Measurements from ENCODE around the gene STXBP6.

STXBP6 gene

GRCh38 chr14:25011095-25011494 lies 38.9 kb downstream of the STXBP6 start:
- DNase-seq: no peak

- no peak for DNase-seq
Observed at GRCh38 chr14:25010471-25010870, 39.5 kb downstream of the STXBP6 start.

- DNase-seq: no peak
Observed at GRCh38 chr14:25009891-25010290, 40.1 kb downstream of the STXBP6 start.

- no peak for DNase-seq
Observed at GRCh38 chr14:25007832-25008231, 42.1 kb downstream of the STXBP6 start.

- no peak for DNase-seq
Observed at GRCh38 chr14:25006961-25007795, 42.8 kb downstream of the STXBP6 start.

- DNase-seq: no peak
Observed at GRCh38 chr14:25006031-25006430, 43.9 kb downstream of the STXBP6 start.

GRCh38 chr14:25004389-25004809 lies 45.5 kb downstream of the STXBP6 start:
- no peak for DNase-seq

GRCh38 chr14:25003537-25003936 lies 46.4 kb downstream of the STXBP6 start:
- DNase-seq: no peak

- DNase-seq: no peak
Observed at GRCh38 chr14:25001601-25002000, 48.3 kb downstream of the STXBP6 start.

- DNase-seq: no peak
Observed at GRCh38 chr14:25001156-25001555, 48.8 kb downstream of the STXBP6 start.

- DNase-seq: no peak
Observed at GRCh38 chr14:24999157-24999556, 50.8 kb downstream of the STXBP6 start.

GRCh38 chr14:24996930-24997725 lies 52.8 kb downstream of the STXBP6 start:
- DNase-seq: no peak

- DNase-seq: no peak
Observed at GRCh38 chr14:24995016-24995415, 54.9 kb downstream of the STXBP6 start.

GRCh38 chr14:24993631-24994030 lies 56.3 kb downstream of the STXBP6 start:
- DNase-seq: no peak

GRCh38 chr14:24992624-24993360 lies 57.2 kb downstream of the STXBP6 start:
- no peak for DNase-seq

GRCh38 chr14:24991821-24992220 lies 58.1 kb downstream of the STXBP6 start:
- no peak for DNase-seq

- DNase-seq: no peak
Observed at GRCh38 chr14:24991288-24991687, 58.7 kb downstream of the STXBP6 start.

GRCh38 chr14:24990773-24991172 lies 59.2 kb downstream of the STXBP6 start:
- no peak for DNase-seq

- no peak for DNase-seq
Observed at GRCh38 chr14:24990050-24990449, 59.9 kb downstream of the STXBP6 start.

GRCh38 chr14:24988760-24989159 lies 61.2 kb downstream of the STXBP6 start:
- DNase-seq: no peak

- DNase-seq: no peak
Observed at GRCh38 chr14:24986206-24986893, 63.6 kb downstream of the STXBP6 start.

GRCh38 chr14:24984846-24985589 lies 64.9 kb downstream of the STXBP6 start:
- DNase-seq: no peak
